HepG2 (cell line): ENCODE data around the gene NPHS1. TPM values are rescaled to one million over a fixed set of nuclear protein-coding genes. Genes with fewer than 3 reads are reported as not detected.

Experiments used
- CTCF ChIP-seq: sonication (generic); formaldehyde crosslinking; IDR thresholded peaks from 2 replicates; pipeline ENCODE4 v1.5.0; 2020; ENCODE audit warnings: mild to moderate bottlenecking, missing genetic modification reagents, moderate library complexity
- DMTF1 ChIP-seq: sonication (generic); formaldehyde crosslinking; IDR thresholded peaks from 2 replicates; pipeline ENCODE4 v1.4.0; 2020; ENCODE audit warnings: mild to moderate bottlenecking, missing genetic modification reagents
- ELF1 ChIP-seq: sonication (generic); formaldehyde crosslinking; IDR thresholded peaks from 2 replicates; pipeline ENCODE4 v1.4.0; 2020; ENCODE audit warnings: missing genetic modification reagents
- HINFP ChIP-seq: sonication (generic); formaldehyde crosslinking; IDR thresholded peaks from 2 replicates; pipeline ENCODE4 v1.4.0; 2020; ENCODE audit warnings: low read depth, mild to moderate bottlenecking, missing genetic modification reagents
- HMG20A ChIP-seq: IDR thresholded peaks from 2 replicates; pipeline ENCODE4 v1.6.1; 2016; ENCODE audit warnings: borderline replicate concordance
- HNF4A ChIP-seq: sonication (generic); formaldehyde crosslinking; IDR thresholded peaks from 2 replicates; pipeline ENCODE4 v1.4.0; 2020; ENCODE audit warnings: missing genetic modification reagents
- NCOR1 ChIP-seq: fragments of 200-600 bp; sonication (generic); IDR thresholded peaks from 2 replicates; pipeline ENCODE4 v1.7.0; 2017; ENCODE audit warnings: antibody characterized with exemption, low read length, borderline replicate concordance
- PAXIP1 ChIP-seq: sonication (generic); formaldehyde crosslinking; conservative IDR thresholded peaks from 2 replicates; pipeline ENCODE4 v1.4.0; 2020; ENCODE audit warnings: mild to moderate bottlenecking, missing genetic modification reagents, moderate library complexity
- STAG1 ChIP-seq: sonication (generic); formaldehyde crosslinking; IDR thresholded peaks from 2 replicates; pipeline ENCODE4 v1.4.0; 2020; ENCODE audit warnings: missing genetic modification reagents
- ZNF614 ChIP-seq: IDR thresholded peaks from 2 replicates; pipeline ENCODE4 v1.6.1; 2018; ENCODE audit warnings: missing biosample characterization, missing genetic modification reagents, inconsistent platforms, borderline replicate concordance
- ZNF687 ChIP-seq: sonication (generic); formaldehyde crosslinking; IDR thresholded peaks from 2 replicates; pipeline ENCODE4 v1.5.1; 2020; ENCODE audit warnings: mild to moderate bottlenecking, missing genetic modification reagents, moderate library complexity
- ZNF850 ChIP-seq: sonication (generic); formaldehyde crosslinking; conservative IDR thresholded peaks from 2 replicates; pipeline ENCODE4 v1.9.0; 2021; ENCODE audit warnings: mild to moderate bottlenecking, missing genetic modification reagents
- polyA plus RNA-seq, 8 experiments: library from polyadenylated mRNA; depleted of rRNA in 3 of 8; stranded (reverse) in 7 of 8; unstranded in 1 of 8; fragments of >200 nt; fragmentation: Illumina TruSeq in 4 of 8; extraction: Trizol in 4 of 8; gene quantifications; 2 replicates each; pipeline versions ENCODE4 v1.2.1 to v1.2.3, GENCODE V29; 2011 to 2016; ENCODE audit warnings: low read depth in 4 of 8, missing spikeins in 1 of 8, mixed read lengths in 1 of 8; ENCODE audit not compliant: insufficient read depth in 1 of 8
- total RNA-seq, 5 experiments: library from RNA; depleted of rRNA; stranded (reverse); fragments of >200 nt; fragmentation: Illumina TruSeq; extraction: Trizol; gene quantifications; 2 replicates each; pipeline ENCODE4 v1.2.3, GENCODE V29; 2016; ENCODE audit warnings: low read depth in 1 of 5

NPHS1 gene
- total and polyA plus RNA-seq, 2 of the 13 experiments (the other 11 are each of a cell fraction or from before 2014, with no cell fraction given): not detected

GRCh38 chr19:35783469-35784434, 68.6 kb downstream of the NPHS1 start (continued):
- TF ChIP-seq ZNF687 (CRISPR knock-in tag) (peak; percentile 49), STAG1 (CRISPR knock-in tag) (peak; percentile 56), PAXIP1 (CRISPR knock-in tag) (peak; percentile 38; the same call in 1 of the 2 replicates), ELF1 (CRISPR knock-in tag) (no peak), ZNF614 (CRISPR knock-in tag) (no peak), DMTF1 (CRISPR knock-in tag) (no peak), HMG20A (CRISPR knock-in tag) (no peak), HINFP (CRISPR knock-in tag) (no peak), ZNF850 (CRISPR knock-in tag) (no peak), CTCF (CRISPR knock-in tag) (peak; percentile 70), NCOR1 (no peak), HNF4A (peak; percentile 50)
